HUES64 (cell line): ENCODE results near the gene UBA3.
A peak's percentile ranks its signal among the peaks of the same experiment; 100 is the strongest.

ENCODE experiments used
- H3K27ac ChIP-seq: 2 replicates; pipeline ENCODE4 v1.7.0; 2013; ENCODE audit warnings: low read depth, low read length, inconsistent platforms
- H3K27me3 ChIP-seq: 2 replicates; pipeline ENCODE4 v1.6.1; 2013; ENCODE audit warnings: mild to moderate bottlenecking, low read length; ENCODE audit not compliant: insufficient read depth
- H3K36me3 ChIP-seq: 2 replicates; pipeline ENCODE4 v1.6.1; 2013; ENCODE audit warnings: mild to moderate bottlenecking, low read length; ENCODE audit not compliant: insufficient read depth
- H3K4me1 ChIP-seq: 2 replicates; pipeline ENCODE4 v1.6.1; 2013; ENCODE audit warnings: mild to moderate bottlenecking, low read length, moderate library complexity; ENCODE audit not compliant: insufficient read depth
- H3K4me3 ChIP-seq: 2 replicates; pipeline ENCODE4 v1.5.1; 2013; ENCODE audit warnings: mild to moderate bottlenecking, low read length, moderate library complexity
- H3K9ac ChIP-seq: 2 replicates; pipeline ENCODE4 v1.6.1; 2013; ENCODE audit warnings: mild to moderate bottlenecking, low read depth, low read length
- H3K9me3 ChIP-seq: 2 replicates; pipeline ENCODE4 v1.6.1; 2013; ENCODE audit warnings: low read depth, low read length; ENCODE audit not compliant: insufficient read depth
- WGBS: fragments of 150-250, 120-280 bp; methylation state at CpG from one replicate; pipeline ENCODE4 v1.1.7; 2013; ENCODE audit warnings: missing lambda C conversion rate; 5-methylcytosine and 5-hydroxymethylcytosine counted together

UBA3 gene

DNA sequence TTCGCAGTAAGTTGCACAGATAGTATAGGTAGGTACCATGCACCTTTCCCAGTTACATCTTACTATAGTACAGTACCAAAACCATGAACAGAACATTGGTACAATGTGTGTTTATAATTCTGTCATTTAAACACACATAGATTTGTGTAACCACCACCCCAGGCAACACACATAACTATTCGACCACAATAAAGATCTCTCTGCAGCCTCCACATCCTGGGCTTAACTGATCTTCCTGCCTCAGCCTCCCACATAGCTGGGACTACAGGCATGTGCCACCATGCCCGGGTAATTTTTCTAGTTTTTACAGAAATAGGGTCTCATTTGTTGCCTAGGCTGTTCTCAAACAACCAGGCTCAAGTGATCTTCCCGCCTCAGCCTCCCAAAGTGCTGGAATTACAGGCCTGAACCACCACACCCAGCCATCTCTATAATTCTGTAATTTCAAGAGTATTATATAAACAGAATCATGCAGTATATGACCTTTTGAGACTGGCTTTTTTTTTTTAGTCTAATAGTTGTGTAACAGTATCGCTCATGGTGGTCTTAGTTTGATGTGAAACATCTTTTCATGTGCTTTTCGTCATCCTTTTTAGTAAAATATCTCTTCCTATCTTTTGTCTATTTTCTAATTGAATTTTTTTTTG, 14.7 kb downstream of the UBA3 start:
- Histone ChIP-seq H3K4me3 (no peak overlapping the region), H3K4me1 (no peaks in the 10 kb centered on the region), H3K27me3 (no peaks in the 10 kb centered on the region), H3K27ac (no peak overlapping the region), H3K9me3 (no peaks in the 10 kb centered on the region), H3K9ac (no peak overlapping the region), H3K36me3 (peaks cover 64% of the 10 kb centered on the region)
- WGBS = 95% methylated on average over 3 of the region's 6 CpGs

GRCh38 chr3:69063636-69064035, 16.5 kb downstream of the UBA3 start:
- 93% methylated on average over 2 of the region's 2 CpGs for WGBS
- H3K36me3 ChIP-seq = peaks cover 73% of the 10 kb centered on the region

DNA sequence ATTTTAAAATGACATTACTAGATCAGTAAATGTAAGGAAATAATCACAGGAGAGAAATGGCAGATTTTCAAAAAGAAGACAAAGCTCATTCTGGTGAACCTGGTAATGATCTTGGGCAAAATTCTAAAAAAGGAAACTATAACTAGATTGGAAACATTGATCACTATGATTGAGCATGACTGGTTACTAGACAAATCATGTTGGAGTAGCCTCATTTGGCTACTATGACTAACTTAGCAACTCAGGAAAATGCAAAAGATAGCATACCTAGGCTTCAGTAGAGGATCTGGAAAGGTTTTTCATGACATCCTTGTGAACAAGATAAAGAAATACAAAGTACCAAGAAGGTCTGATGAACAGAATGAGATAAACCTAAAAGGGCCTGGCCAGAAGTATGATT, 20.5 kb downstream of the UBA3 start:
- no peaks in the 10 kb centered on the region for H3K4me1 ChIP-seq

More at GRCh38 chr3:69063636-69064035, 16.5 kb downstream of the UBA3 start:
- Histone ChIP-seq H3K27ac (no peak overlapping the region), H3K9ac (no peak overlapping the region), H3K4me1 (no peaks in the 10 kb centered on the region), H3K9me3 (no peaks in the 10 kb centered on the region), H3K27me3 (no peaks in the 10 kb centered on the region), H3K4me3 (no peak overlapping the region)

GRCh38 chr3:69058947-69059224, 21.3 kb downstream of the UBA3 start:
- H3K9me3 ChIP-seq = no peaks in the 10 kb centered on the region
- H3K4me1 ChIP-seq = no peaks in the 10 kb centered on the region
- no peak overlapping the region for H3K27ac ChIP-seq
- peaks cover 95% of the 10 kb centered on the region for H3K36me3 ChIP-seq
- WGBS = 73% methylated on average over 1 of the region's 2 CpGs
- H3K4me3 ChIP-seq = no peak overlapping the region
- no peaks in the 10 kb centered on the region for H3K27me3 ChIP-seq
- H3K9ac ChIP-seq = no peak overlapping the region

More for the DNA sequence above, 20.5 kb downstream of the UBA3 start:
- Histone ChIP-seq H3K27me3 (no peaks in the 10 kb centered on the region), H3K4me3 (no peak overlapping the region), H3K9ac (no peak overlapping the region), H3K9me3 (no peaks in the 10 kb centered on the region), H3K36me3 (peaks cover 98% of the 10 kb centered on the region), H3K27ac (no peak overlapping the region)

DNA sequence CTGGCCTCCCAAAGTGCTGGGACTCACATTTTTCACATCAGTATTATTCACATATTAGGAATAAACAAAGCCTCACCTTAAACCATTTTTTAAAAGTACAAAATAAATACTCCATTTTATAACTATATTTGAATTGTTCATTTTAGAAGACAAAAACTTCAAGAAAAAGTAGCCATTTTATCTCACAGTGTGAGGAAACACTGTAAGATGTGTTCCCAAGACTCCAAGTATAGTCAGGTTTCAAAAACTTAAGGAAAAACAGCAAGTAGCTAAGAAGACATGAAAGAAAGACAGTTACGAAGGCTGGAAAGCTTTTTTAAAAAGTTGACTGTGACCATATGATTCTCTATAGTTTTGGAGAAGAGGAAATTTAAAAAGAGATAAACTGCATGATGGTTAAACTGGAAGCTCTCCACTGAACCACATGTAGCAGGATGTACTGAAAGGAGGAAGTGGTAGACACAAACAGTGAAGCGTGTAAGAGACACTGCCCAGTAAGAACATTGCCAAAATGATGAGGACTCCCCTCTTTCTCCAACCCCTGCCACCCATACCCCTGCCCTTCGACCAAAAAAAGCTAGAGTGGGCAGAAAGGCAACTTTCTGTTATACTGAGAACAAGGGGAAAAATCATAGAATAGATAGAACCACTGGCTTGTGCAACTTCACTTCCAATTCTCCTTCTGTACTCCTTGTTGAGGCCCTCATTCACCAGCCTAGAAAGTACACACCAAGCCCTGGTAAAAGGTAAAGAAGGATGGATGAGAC, 21.8 kb downstream of the UBA3 start:
- peaks cover 92% of the 10 kb centered on the region for H3K36me3 ChIP-seq
- H3K27ac ChIP-seq = no peak overlapping the region
- no peaks in the 10 kb centered on the region for H3K9me3 ChIP-seq
- no peaks in the 10 kb centered on the region for H3K27me3 ChIP-seq
- no peak overlapping the region for H3K4me3 ChIP-seq
- no peak overlapping the region for H3K9ac ChIP-seq
- 96% methylated on average over 3 of the region's 3 CpGs for WGBS
- H3K4me1 ChIP-seq = no peaks in the 10 kb centered on the region

GRCh38 chr3:69052472-69052898, 27.7 kb downstream of the UBA3 start:
- Histone ChIP-seq H3K4me1 (peaks cover 11% of the 10 kb centered on the region; the same call in 1 of the 2 replicates), H3K9me3 (no peaks in the 10 kb centered on the region), H3K9ac (peak overlapping the region; percentile 80), H3K27ac (peak overlapping the region; percentile 72), H3K4me3 (peak overlapping the region; percentile 79), H3K27me3 (no peaks in the 10 kb centered on the region), H3K36me3 (peaks cover 49% of the 10 kb centered on the region)
- 20% methylated on average over 9 of the region's 9 CpGs for WGBS

- Histone ChIP-seq H3K27me3 (no peaks in the 10 kb centered on the region), H3K27ac (peak within 1 kb of the TSS; percentile 79), H3K9ac (peak within 1 kb of the TSS; percentile 80), H3K4me1 (peaks cover 11% of the 10 kb centered on the region; the same call in 1 of the 2 replicates), H3K4me3 (peak within 1 kb of the TSS; percentile 79), H3K9me3 (no peaks in the 10 kb centered on the region), H3K36me3 (peaks cover 49% of the 10 kb centered on the region)
- WGBS = under 1% methylated on average over 45 of the region's 45 CpGs
Observed at GRCh38 chr3:69051756-69052471, 28.3 kb downstream of the UBA3 start, which contains the start of gene TMF1. Gene TMF1 (minus strand): TSS chr3:69052333. CDS start chr3:69052086, 247 bp downstream.

- Histone ChIP-seq H3K4me3 (no peak overlapping the region), H3K4me1 (peaks cover 11% of the 10 kb centered on the region; the same call in 1 of the 2 replicates), H3K9ac (no peak overlapping the region), H3K27me3 (no peaks in the 10 kb centered on the region), H3K36me3 (peaks cover 46% of the 10 kb centered on the region), H3K9me3 (no peaks in the 10 kb centered on the region), H3K27ac (no peak overlapping the region)
- WGBS = 100% methylated on average over 2 of the region's 2 CpGs
Observed at GRCh38 chr3:69048990-69049389, 31.2 kb downstream of the UBA3 start.

GRCh38 chr3:69044608-69045007, 35.6 kb downstream of the UBA3 start:
- Histone ChIP-seq H3K9me3 (no peaks in the 10 kb centered on the region), H3K36me3 (peaks cover 85% of the 10 kb centered on the region)
- 95% methylated on average over 1 of the region's 2 CpGs for WGBS

GRCh38 chr3:69033470-69033869, 46.7 kb downstream of the UBA3 start:
- no peak overlapping the region for H3K27ac ChIP-seq
- WGBS = 96% methylated on average over 7 of the region's 7 CpGs
- no peaks in the 10 kb centered on the region for H3K27me3 ChIP-seq
- H3K36me3 ChIP-seq = peaks cover 94% of the 10 kb centered on the region
- no peaks in the 10 kb centered on the region for H3K4me1 ChIP-seq
- no peak overlapping the region for H3K9ac ChIP-seq
- H3K4me3 ChIP-seq = no peak overlapping the region
- H3K9me3 ChIP-seq = no peaks in the 10 kb centered on the region

More at GRCh38 chr3:69044608-69045007, 35.6 kb downstream of the UBA3 start:
- no peaks in the 10 kb centered on the region for H3K4me1 ChIP-seq
- no peak overlapping the region for H3K9ac ChIP-seq
- H3K27me3 ChIP-seq = no peaks in the 10 kb centered on the region
- H3K27ac ChIP-seq = no peak overlapping the region
- H3K4me3 ChIP-seq = no peak overlapping the region

DNA sequence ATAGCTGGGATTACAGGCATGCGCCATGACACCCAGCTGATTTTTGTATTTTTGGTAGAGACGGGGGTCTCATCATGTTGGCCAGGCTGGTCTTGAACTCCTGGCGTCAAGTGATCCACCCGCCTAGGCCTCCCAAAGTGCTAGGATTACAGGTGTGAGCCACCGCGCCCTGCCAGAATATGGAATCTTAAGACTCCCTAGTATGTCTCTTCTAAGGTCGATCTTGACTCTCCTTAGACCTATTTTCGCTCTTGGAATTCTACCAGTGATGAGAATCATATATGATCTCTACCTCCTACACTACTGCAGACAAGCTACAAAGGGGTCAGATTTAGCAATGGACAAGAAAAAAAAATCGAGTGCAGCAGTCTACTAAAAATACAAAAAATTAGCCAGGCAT, 47.4 kb downstream of the UBA3 start:
- WGBS = 95% methylated on average over 9 of the region's 9 CpGs
- Histone ChIP-seq H3K27me3 (no peaks in the 10 kb centered on the region), H3K4me1 (no peaks in the 10 kb centered on the region), H3K27ac (no peak overlapping the region), H3K9me3 (no peaks in the 10 kb centered on the region), H3K4me3 (no peak overlapping the region), H3K36me3 (peaks cover 94% of the 10 kb centered on the region), H3K9ac (no peak overlapping the region)
